HepG2 (cell line): ENCODE data around the gene DLG2.

Source experiments
- BHLHE40 ChIP-seq: IDR thresholded peaks from 2 replicates; pipeline ENCODE4 v1.6.1; 2011; ENCODE audit warnings: low read length, improper control_type of control experiment
- CEBPB ChIP-seq: IDR thresholded peaks from 2 replicates; pipeline ENCODE4 v1.6.1; 2011; ENCODE audit warnings: low read depth, low read length, improper control_type of control experiment, borderline replicate concordance
- ESRRA ChIP-seq: sonication (generic); formaldehyde crosslinking; IDR thresholded peaks from 2 replicates; pipeline ENCODE4 v1.5.1; 2020; ENCODE audit warnings: mild to moderate bottlenecking, low read depth, missing genetic modification reagents
- NFIC ChIP-seq: IDR thresholded peaks from 2 replicates; pipeline ENCODE4 v1.6.1; 2012; ENCODE audit warnings: mild to moderate bottlenecking, low read length, inconsistent platforms
- NFYB ChIP-seq: sonication (generic); formaldehyde crosslinking; IDR thresholded peaks from 2 replicates; pipeline ENCODE4 v1.4.0; 2020; ENCODE audit warnings: missing genetic modification reagents
- RFX5 ChIP-seq: IDR thresholded peaks from 2 replicates; pipeline ENCODE4 v1.6.1; 2011; ENCODE audit warnings: low read depth, low read length, improper control_type of control experiment
- RNF2 ChIP-seq: fragments of 450-650 bp; conservative IDR thresholded peaks from 2 replicates; pipeline ENCODE4 v1.6.1; 2016; ENCODE audit warnings: low read depth
- ZNF121 ChIP-seq: sonication (generic); formaldehyde crosslinking; IDR thresholded peaks from 2 replicates; pipeline ENCODE4 v1.5.0; 2020; ENCODE audit warnings: mild to moderate bottlenecking, missing genetic modification reagents
- ZSCAN31 ChIP-seq: sonication (generic); formaldehyde crosslinking; IDR thresholded peaks from 2 replicates; pipeline ENCODE4 v1.5.0; 2020; ENCODE audit warnings: low read depth, mild to moderate bottlenecking, missing genetic modification reagents
- TF ChIP-seq, protein P1 (sequence below): sonication (generic); formaldehyde crosslinking; IDR thresholded peaks from 2 replicates; pipeline ENCODE4 v1.8.0; 2022; ENCODE audit warnings: mild to moderate bottlenecking, missing genetic modification reagents, moderate library complexity
- TF ChIP-seq, protein P2 (sequence below): sonication (generic); formaldehyde crosslinking; IDR thresholded peaks from 2 replicates; pipeline ENCODE4 v1.5.0; 2020; ENCODE audit warnings: mild to moderate bottlenecking, missing genetic modification reagents, moderate library complexity
- TF ChIP-seq, protein P3 (sequence below): sonication (generic); formaldehyde crosslinking; IDR thresholded peaks from 2 replicates; pipeline ENCODE4 v1.4.0; 2020; ENCODE audit warnings: mild to moderate bottlenecking, low read depth, missing genetic modification reagents
- TF ChIP-seq, protein P4 (sequence below), 2 experiments: IDR thresholded peaks; 2 replicates each; pipeline ENCODE4 v1.6.1; 2011 to 2012; ENCODE audit warnings: low read length in 2 of 2, borderline replicate concordance in 1 of 2, low read depth in 1 of 2, mild to moderate bottlenecking in 1 of 2, moderate library complexity in 1 of 2

DNA sequence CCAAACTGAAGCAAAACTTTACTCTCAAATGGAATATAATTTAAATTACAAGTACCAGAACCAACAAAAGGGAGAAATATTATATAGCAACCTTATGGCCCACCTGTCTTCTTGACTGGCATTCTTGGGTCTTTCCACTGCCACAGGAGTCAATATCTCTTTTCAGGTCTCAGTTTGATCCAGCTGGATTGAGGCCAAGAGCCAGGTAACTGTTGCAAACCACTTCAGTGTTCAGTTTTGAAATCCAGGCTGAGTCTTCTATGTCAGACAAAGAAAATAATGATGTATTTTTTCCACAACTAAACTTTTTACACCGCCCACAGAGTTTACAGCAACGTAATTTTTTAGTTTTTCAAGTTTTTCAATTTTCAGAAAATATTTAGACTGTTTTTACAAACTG is 648 bp downstream of the DLG2 start:
- TF ChIP-seq, protein P1, sequence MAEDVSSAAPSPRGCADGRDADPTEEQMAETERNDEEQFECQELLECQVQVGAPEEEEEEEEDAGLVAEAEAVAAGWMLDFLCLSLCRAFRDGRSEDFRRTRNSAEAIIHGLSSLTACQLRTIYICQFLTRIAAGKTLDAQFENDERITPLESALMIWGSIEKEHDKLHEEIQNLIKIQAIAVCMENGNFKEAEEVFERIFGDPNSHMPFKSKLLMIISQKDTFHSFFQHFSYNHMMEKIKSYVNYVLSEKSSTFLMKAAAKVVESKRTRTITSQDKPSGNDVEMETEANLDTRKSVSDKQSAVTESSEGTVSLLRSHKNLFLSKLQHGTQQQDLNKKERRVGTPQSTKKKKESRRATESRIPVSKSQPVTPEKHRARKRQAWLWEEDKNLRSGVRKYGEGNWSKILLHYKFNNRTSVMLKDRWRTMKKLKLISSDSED: no peak
- no peak for TF ChIP-seq ZSCAN31 (CRISPR knock-in tag)
- no peak for TF ChIP-seq NFYB (CRISPR knock-in tag)
- TF ChIP-seq, protein P2, sequence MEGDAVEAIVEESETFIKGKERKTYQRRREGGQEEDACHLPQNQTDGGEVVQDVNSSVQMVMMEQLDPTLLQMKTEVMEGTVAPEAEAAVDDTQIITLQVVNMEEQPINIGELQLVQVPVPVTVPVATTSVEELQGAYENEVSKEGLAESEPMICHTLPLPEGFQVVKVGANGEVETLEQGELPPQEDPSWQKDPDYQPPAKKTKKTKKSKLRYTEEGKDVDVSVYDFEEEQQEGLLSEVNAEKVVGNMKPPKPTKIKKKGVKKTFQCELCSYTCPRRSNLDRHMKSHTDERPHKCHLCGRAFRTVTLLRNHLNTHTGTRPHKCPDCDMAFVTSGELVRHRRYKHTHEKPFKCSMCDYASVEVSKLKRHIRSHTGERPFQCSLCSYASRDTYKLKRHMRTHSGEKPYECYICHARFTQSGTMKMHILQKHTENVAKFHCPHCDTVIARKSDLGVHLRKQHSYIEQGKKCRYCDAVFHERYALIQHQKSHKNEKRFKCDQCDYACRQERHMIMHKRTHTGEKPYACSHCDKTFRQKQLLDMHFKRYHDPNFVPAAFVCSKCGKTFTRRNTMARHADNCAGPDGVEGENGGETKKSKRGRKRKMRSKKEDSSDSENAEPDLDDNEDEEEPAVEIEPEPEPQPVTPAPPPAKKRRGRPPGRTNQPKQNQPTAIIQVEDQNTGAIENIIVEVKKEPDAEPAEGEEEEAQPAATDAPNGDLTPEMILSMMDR: no peak
- TF ChIP-seq RFX5: no peak
- TF ChIP-seq, protein P3, sequence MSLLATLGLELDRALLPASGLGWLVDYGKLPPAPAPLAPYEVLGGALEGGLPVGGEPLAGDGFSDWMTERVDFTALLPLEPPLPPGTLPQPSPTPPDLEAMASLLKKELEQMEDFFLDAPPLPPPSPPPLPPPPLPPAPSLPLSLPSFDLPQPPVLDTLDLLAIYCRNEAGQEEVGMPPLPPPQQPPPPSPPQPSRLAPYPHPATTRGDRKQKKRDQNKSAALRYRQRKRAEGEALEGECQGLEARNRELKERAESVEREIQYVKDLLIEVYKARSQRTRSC (CRISPR knock-in tag): no peak
- TF ChIP-seq CEBPB: no peak
- no peak for TF ChIP-seq ESRRA (CRISPR knock-in tag)
- TF ChIP-seq, protein P4, sequence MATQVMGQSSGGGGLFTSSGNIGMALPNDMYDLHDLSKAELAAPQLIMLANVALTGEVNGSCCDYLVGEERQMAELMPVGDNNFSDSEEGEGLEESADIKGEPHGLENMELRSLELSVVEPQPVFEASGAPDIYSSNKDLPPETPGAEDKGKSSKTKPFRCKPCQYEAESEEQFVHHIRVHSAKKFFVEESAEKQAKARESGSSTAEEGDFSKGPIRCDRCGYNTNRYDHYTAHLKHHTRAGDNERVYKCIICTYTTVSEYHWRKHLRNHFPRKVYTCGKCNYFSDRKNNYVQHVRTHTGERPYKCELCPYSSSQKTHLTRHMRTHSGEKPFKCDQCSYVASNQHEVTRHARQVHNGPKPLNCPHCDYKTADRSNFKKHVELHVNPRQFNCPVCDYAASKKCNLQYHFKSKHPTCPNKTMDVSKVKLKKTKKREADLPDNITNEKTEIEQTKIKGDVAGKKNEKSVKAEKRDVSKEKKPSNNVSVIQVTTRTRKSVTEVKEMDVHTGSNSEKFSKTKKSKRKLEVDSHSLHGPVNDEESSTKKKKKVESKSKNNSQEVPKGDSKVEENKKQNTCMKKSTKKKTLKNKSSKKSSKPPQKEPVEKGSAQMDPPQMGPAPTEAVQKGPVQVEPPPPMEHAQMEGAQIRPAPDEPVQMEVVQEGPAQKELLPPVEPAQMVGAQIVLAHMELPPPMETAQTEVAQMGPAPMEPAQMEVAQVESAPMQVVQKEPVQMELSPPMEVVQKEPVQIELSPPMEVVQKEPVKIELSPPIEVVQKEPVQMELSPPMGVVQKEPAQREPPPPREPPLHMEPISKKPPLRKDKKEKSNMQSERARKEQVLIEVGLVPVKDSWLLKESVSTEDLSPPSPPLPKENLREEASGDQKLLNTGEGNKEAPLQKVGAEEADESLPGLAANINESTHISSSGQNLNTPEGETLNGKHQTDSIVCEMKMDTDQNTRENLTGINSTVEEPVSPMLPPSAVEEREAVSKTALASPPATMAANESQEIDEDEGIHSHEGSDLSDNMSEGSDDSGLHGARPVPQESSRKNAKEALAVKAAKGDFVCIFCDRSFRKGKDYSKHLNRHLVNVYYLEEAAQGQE (IDR thresholded peaks at IDR 0.05; ENCODE audit: borderline replicate concordance in 1 of 2, low read depth in 1 of 2, low read length in 2 of 2): no peak
- no peak for TF ChIP-seq ZNF121 (CRISPR knock-in tag)
- no peak for TF ChIP-seq NFIC
- no peak for TF ChIP-seq RNF2
- no peak for TF ChIP-seq BHLHE40
